Mucosa of descending colon (tissue), 3 donors: Measurements from ENCODE around the gene NUCKS1. TPM values are rescaled to one million over a fixed set of nuclear protein-coding genes. Genes with fewer than 3 reads are reported as not detected.

Source experiments
- ATAC-seq: fragments of 200-7000 bp; cut with Tn5 transposase; one replicate; pipeline ENCODE4 v1.9.1; 2020; ENCODE audit warnings: mild to moderate bottlenecking, moderate library complexity
- DNase-seq, 3 donors: peaks; one replicate each; pipeline ENCODE4 v3.0.0-alpha.2; 2020
- H3K36me3 ChIP-seq: fragments of 200-600 bp; one replicate; pipeline ENCODE4 v1.8.0; 2021; ENCODE audit warnings: low read depth, mild to moderate bottlenecking
- H3K4me1 ChIP-seq: fragments of 200-600 bp; one replicate; pipeline ENCODE4 v1.8.0; 2021; ENCODE audit warnings: low read depth, mild to moderate bottlenecking
- H3K4me3 ChIP-seq: fragments of 200-600 bp; one replicate; pipeline ENCODE4 v1.8.0; 2021; ENCODE audit warnings: mild to moderate bottlenecking
- H3K9me3 ChIP-seq: fragments of 200-600 bp; one replicate; pipeline ENCODE4 v1.8.0; 2021; ENCODE audit warnings: mild to moderate bottlenecking
- intact Hi-C, 2 donors: fragments of 100-400 bp; cut with DNase I in 1 of 2; cut with micrococcal nuclease in 1 of 2; formaldehyde crosslinking; loops; one replicate each; pipeline versions ENCODE4 v1.11.0 to v1.11.1; 2022; cut with DNase I, micrococcal nuclease
- total RNA-seq, 3 donors: library from RNA; stranded (reverse); fragmentation: NEBNext Ultra II Directional in 2 of 3; extraction: Animal tissue kit (Norgen Biotek cat#: 25700) in 2 of 3; gene quantifications; one replicate each; pipeline versions ENCODE4 v1.2.1 to v1.2.4, GENCODE V29; 2021 to 2023
- TF ChIP-seq, protein P1 (sequence below): fragments of 200-600 bp; IDR thresholded peaks from one replicate; pipeline ENCODE4 v1.8.0; 2022; ENCODE audit warnings: antibody characterized with exemption, mild to moderate bottlenecking
- donor health status: DM: no; HTN: no; CAD: no; lungs with moderate emphysema.
- donor health status: DM: no; HTN: no; CAD: no.
- donor health status: DM: no; HTN: yes; CAD: no.

Gene NUCKS1
- total RNA-seq, 3 donors from 2014 or later, result 52.7 to 140 (median 103) TPM

- Histone ChIP-seq H3K4me1 (no peaks in the 10 kb centered on the region), H3K36me3 (no peaks in the 10 kb centered on the region), H3K4me3 (no peak overlapping the region), H3K9me3 (no peaks in the 10 kb centered on the region)
- ATAC-seq (no peak), DNase-seq (no peak)
- TF ChIP-seq, protein P1, sequence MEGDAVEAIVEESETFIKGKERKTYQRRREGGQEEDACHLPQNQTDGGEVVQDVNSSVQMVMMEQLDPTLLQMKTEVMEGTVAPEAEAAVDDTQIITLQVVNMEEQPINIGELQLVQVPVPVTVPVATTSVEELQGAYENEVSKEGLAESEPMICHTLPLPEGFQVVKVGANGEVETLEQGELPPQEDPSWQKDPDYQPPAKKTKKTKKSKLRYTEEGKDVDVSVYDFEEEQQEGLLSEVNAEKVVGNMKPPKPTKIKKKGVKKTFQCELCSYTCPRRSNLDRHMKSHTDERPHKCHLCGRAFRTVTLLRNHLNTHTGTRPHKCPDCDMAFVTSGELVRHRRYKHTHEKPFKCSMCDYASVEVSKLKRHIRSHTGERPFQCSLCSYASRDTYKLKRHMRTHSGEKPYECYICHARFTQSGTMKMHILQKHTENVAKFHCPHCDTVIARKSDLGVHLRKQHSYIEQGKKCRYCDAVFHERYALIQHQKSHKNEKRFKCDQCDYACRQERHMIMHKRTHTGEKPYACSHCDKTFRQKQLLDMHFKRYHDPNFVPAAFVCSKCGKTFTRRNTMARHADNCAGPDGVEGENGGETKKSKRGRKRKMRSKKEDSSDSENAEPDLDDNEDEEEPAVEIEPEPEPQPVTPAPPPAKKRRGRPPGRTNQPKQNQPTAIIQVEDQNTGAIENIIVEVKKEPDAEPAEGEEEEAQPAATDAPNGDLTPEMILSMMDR, result no peak
- intact Hi-C loops, result no loop called here
Observed at GRCh38 chr1:205760606-205761005, 10.6 kb upstream of the NUCKS1 start.

GRCh38 chr1:205756552-205756951 lies 6.6 kb upstream of the NUCKS1 start:
- Histone ChIP-seq H3K9me3 (no peaks in the 10 kb centered on the region), H3K36me3 (no peaks in the 10 kb centered on the region), H3K4me1 (no peaks in the 10 kb centered on the region), H3K4me3 (no peak overlapping the region)
- TF ChIP-seq, protein P1, result no peak
- DNase-seq (no peak), ATAC-seq (no peak)
- intact Hi-C loops, result no loop called here

DNA sequence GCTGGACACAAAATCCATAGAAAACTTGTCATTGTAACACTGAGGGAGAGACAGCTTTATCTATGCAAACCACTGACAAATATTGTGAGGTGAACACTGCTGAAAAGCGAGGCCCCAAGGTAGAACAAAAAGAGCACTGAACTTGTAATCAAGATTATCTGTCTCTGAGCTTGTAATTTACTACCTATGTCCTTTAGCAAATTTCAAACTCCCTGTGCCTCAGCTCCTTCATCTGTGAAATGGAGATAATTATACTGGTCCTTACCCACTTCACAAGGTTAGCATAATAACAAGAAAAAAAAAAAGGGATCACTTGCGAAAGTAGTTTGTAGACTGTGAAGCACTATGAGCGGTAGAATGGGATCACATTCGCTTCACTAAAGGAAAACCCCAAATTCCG lies 4.9 kb upstream of the NUCKS1 start:
- Histone ChIP-seq H3K4me3 (no peak overlapping the region), H3K9me3 (no peaks in the 10 kb centered on the region), H3K4me1 (no peaks in the 10 kb centered on the region), H3K36me3 (no peaks in the 10 kb centered on the region)
- intact Hi-C loops, result no loop called here
- ATAC-seq (no peak), DNase-seq (no peak)
- TF ChIP-seq, protein P1, result no peak

- Histone ChIP-seq H3K9me3 (no peaks in the 10 kb centered on the region), H3K4me3 (no peak overlapping the region), H3K4me1 (peaks cover 17% of the 10 kb centered on the region), H3K36me3 (no peaks in the 10 kb centered on the region)
- TF ChIP-seq, protein P1, result no peak
- no peak for DNase-seq
- intact Hi-C loops, result no loop called here
- ATAC-seq, result no peak
Observed at GRCh38 chr1:205751036-205751651, 1.2 kb upstream of the NUCKS1 start.

DNA sequence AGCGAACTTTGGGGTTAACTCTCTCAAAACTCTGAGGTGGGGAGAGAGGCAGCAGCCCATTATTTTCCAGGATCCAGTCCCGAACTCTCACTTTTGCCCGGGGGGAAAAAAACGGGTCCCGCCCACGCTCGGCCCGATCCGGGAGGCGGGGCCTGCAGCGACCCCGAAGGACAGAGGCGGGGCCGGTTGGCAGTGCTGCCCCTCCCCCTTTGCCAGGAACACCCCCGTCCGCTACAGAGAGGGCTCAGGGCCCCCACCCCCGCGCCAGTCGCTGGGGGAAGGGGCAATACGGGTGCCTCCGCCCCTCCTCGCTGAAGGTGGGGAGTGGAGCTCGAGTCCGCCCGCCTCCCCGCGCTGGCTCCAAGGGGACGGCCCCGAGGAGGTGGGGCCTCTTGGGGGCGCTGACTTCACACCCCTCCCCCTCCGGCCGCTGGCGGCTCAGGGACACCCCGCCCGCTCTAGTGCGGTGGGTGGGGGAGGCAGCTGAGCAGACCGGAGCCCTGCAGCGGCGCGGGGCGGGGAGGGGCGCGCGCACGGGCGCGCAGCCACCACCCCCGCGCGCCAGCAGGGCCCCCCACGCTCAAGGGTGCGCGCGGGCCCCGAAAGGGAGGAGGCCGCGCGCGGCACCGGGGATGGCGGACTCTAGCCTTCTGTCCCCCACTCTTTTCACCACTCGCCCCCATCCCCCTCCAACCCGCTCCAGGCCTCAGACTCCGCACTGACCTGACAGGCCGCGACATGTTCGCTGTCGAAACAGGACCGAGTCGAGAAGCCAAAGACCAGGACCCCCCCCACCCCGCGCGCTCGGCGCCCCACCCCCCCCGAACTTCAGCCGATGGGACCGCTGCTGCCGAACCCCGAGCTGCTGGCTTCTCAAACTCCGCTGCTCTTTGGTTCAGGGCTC lies 496 bp downstream of the NUCKS1 start:
- Histone ChIP-seq H3K9me3 (no peaks in the 10 kb centered on the region), H3K36me3 (no peaks in the 10 kb centered on the region), H3K4me1 (peaks cover 17% of the 10 kb centered on the region), H3K4me3 (peak overlapping the region; percentile 65)
- intact Hi-C loops, result no loop called here
- ATAC-seq (peak; percentile 91), DNase-seq (peak; percentile 95 to 98 (median 98))
- TF ChIP-seq, protein P1, result no peak
